NCI-H2171 (cell line): ENCODE measurements around the gene KNTC1.
"Not testable (repeated sequence)": the region's sequence is repeated elsewhere in the genome, so short reads cannot be mapped to it uniquely, and the experiment has no call there.

ENCODE experiments used
- DNase-seq: peaks from one replicate; lab custom pipeline; 2025; lab: John Stamatoyannopoulos, UW

KNTC1 gene

DNA sequence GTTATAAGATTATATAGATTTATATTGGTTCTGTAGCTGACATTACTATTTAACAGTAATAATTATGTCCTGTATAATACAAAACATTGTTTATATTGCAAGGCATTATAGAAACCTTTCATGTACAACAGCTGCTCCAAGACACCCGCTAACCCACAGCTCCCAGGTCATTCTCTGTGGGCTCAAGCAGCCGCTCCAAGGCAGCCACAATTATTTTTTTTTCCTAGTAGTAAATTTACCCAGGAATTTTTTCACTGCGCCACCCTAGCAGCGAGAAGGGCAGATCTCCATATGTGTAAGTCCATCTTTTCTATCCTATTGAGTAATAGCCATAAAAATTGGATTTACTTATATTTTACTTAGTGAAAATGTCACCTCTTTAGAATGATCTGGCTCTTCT is 36.3 kb downstream of the KNTC1 start:
- no peak for DNase-seq

- DNase-seq = not testable (repeated sequence)
These were observed 39.8 kb downstream of the KNTC1 start for GRCh38 chr12:122566816-122567215.

DNA sequence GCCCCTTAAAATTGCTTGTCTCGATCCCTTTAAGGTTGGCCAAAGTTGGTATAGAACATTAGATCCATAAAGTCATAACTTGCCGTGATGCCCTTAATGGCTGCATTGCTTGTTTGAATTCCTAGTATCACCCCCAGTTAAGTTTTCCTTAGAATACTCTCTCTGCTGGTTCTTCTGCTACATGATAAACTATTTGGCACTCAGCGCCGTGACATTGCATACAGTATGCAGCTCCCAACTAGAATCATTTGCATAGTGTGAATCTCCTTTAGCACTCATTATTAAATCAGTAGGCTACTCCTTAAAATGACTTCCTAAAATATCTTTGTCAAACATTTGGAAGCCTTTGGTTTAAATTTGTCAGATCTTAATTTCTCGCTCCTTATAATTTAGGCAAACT is 42.2 kb downstream of the KNTC1 start:
- DNase-seq = no peak

- DNase-seq = not testable (repeated sequence)
These were observed 43.0 kb downstream of the KNTC1 start for GRCh38 chr12:122570006-122570405.

DNA sequence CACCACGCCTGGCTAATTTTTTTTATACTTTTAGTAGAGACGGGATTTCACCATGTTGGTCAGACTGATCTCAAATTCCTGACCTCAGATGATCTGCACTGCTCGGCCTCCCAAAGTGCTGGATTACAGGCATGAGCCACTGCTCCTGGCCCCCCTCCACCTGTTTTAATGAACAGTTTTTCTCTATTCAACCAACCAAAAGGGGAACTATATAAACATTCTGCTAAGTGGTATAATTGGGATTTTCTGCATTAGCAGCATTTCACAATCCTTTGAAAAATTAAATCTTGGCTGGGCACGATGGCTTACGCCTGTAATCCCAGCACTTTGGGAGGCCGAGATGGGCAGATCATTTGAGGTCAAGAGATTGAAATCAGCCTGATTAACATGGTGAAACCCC is 44.8 kb downstream of the KNTC1 start:
- no peak for DNase-seq

DNA sequence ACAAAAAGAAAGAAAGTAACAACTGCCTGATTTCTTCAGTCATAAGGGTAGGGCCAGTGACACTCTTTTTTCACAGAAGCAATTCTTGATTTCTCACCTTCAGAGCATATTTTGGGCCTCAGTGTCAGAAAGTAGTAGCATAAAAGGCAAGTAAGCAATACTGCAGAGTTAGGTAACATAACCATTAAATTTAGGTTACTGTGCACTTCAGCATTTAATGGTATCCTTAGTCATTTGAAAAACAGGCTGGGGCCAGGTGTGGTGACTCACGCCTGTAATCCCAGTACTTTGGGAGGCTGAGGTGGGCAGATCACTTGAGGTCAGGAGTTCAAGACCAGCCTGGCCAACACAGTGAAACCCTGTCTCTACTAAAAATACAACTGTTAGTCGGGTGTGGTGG is 56.2 kb downstream of the KNTC1 start:
- DNase-seq = not testable (repeated sequence)

DNA sequence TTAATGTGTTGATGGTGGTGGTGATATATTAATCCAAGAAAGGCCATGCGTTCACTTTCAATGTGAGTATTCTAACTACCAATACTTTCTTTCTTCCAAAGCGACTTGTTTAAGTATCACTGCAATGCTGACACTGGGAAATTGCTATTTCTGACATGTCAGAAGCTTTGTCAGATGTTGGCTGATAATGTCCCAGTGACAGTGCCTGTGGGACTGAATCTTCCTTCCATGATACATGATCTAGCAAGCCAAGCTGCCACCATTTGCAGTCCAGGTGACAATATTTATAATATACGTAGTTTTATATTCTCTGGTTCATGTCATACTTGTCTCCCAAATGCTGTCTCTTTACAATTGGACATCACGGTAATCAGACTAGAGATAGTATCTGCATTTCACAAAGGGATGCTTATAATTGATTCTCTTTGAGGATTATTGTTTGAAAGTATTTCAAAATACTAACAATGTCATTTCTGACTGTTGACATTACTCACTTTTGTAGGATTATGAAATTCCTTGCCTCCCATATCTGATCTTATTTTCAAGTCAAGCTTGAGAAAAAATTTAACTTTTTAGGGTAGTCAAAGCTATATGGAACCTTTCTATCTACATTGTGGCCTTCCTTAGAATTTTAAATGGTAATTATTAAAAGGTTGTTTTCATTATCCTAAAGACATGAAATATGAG is 57.3 kb downstream of the KNTC1 start:
- no peak for DNase-seq

GRCh38 chr12:122590990-122591389 is 63.9 kb downstream of the KNTC1 start:
- no peak for DNase-seq

GRCh38 chr12:122591966-122592365 is 64.9 kb downstream of the KNTC1 start:
- not testable (repeated sequence) for DNase-seq

- DNase-seq = not testable (repeated sequence)
These were observed 65.5 kb downstream of the KNTC1 start for GRCh38 chr12:122592543-122592942.

DNA sequence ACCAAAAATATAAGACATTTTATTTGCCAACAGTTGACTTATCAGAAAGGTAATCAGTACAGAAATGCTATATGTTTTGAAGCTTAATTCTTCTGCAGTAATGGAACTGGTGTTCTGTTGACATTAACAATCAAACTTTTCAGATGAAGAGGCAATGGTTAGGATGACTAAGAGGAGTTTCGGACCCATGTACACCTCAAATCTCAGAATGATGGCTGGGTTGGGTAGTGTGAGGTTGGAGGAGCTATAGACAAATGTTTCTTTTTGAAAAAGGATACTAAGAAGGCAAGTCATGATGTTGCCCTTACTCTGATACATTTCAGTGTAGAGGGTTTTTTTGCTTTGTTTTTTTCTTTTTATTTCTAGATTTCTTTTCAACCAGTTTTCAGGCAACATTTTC is 66.9 kb downstream of the KNTC1 start:
- no peak for DNase-seq

DNA sequence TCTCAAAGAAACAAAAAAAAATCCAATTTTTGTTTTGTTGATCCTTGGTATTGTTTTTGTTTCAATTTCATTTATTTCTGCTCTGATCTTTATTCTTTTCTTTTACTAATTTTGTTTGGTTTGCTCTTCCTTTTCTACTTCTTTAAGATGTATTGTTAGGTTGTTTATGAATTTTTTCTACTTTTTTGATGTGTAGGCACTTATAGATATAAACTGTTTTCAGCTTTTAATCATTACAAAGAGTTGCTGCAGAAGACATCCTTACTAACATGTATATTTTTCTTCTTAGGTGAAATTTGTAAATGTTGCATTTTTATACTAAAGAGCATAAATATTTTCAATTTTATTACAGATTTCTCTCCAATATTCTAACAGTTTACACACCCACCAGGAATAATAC is 69.8 kb downstream of the KNTC1 start:
- no peak for DNase-seq

DNA sequence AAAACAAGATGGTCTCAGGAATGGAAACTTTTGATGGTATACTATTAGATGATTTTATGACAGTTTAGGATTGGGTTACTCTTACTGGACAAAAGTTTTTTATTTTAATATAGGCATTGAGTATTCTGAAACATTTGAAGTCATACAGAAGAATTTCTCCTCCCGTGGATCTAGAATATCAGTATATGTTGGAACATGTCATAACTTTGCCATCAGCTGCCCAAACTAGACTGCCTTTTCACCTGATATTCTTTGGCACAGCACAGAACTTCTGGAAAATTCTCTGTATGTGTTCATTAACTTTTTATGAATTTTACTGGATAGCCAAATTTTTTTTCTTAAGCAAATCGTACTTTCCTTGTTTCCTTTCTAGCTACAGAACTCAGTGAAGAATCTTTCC is 75.4 kb downstream of the KNTC1 start:
- no peak for DNase-seq

DNA sequence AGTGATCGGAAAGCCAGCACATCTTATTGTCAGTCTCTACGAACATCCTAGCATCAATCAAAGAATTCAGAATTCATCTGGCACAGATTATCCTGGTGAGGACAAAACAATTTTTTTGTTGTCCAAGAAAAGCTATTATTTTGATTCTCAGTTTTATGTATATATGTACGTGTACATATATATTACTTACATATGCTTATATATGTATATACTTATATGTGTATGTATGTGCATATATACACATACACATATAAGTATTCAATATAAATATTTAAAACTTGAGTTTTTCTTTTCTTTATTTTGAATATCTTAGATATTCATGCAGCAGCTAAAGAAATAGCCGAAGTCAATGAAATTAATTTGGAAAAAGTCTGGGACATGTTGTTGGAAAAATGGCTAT is 77.9 kb downstream of the KNTC1 start:
- no peak for DNase-seq

DNA sequence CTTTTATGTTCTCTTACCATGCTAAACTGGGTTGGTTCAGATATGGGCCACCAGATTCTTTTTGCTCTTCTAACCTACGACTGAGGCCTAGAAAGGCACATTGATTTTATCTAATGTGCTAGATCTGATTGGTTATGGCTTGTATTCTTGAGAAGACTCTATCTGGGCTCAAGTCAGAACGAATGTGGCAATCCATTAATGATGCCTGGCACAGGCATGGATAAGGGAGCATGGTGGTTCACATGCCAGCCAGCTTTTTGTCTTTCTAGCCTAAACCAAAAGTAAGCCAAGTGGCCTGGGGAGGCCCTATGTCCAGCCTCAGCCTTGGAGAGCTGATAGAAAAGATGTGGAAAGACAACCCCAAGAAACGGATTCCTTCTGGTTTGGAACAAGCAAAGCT is 82.7 kb downstream of the KNTC1 start:
- DNase-seq = no peak

DNA sequence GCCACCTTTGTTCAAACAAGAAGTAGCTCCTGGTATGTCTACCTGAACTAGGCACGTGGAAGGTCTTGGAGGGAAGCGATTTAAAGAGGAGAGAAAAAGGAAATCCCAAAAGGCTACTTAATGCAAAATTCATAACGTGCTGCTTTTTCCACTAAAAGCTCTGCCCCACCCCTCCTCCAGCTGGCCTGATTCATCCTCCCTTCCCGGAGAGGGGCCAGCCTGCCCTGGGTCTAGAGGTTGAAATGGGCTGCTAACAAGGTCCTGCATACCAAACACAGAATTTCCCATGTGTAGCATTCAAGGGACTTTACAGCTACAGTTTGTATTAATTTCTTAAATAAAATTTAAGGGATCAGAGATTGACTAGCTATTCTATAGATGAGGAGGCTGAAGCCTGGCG is 83.2 kb downstream of the KNTC1 start:
- no peak for DNase-seq

DNA sequence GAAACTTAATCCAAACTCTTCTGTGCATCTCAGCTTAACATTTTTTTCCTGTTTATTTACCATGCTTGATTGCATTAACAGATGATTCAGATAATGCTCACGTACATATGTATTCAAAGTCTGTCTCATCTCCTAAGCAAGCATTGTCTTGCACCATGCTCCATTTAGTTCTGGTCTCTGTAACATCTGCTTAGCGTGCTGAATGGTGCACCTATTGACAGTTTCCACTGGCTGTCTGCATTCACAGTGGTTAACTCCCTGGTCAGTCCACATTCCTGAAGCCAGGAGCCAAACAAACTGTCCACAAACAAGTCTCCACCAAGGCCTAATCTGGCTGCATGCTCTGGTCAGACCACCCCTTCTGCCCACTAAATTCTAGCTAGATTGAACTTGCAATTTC is 83.9 kb downstream of the KNTC1 start:
- DNase-seq = no peak

- DNase-seq = no peak
These were observed 87.8 kb downstream of the KNTC1 start for GRCh38 chr12:122614839-122615238.

- DNase-seq = no peak
These were observed 88.7 kb downstream of the KNTC1 start for GRCh38 chr12:122615780-122616179.

DNA sequence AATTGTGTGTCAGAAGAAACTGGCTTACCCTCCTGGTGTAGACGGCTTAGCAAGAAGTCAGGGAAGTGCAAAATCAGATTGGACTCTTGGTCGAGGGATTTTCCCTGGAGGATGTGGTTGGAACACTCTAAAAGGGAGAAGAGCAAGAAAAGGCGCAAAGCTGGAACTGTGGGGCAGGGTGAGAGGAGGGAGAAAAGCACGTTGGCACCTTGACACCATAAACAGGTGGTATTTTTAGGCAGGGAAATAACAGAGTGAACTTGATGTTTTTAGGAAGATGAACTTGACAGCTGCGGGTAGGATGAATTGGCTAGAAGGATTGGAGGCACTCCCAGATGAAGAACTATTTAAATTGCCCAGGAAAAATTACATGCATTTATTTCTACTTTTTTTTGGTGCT is 108.4 kb downstream of the KNTC1 start:
- DNase-seq = no peak

- DNase-seq = no peak
These were observed 116.3 kb downstream of the KNTC1 start for GRCh38 chr12:122643207-122643805.

DNA sequence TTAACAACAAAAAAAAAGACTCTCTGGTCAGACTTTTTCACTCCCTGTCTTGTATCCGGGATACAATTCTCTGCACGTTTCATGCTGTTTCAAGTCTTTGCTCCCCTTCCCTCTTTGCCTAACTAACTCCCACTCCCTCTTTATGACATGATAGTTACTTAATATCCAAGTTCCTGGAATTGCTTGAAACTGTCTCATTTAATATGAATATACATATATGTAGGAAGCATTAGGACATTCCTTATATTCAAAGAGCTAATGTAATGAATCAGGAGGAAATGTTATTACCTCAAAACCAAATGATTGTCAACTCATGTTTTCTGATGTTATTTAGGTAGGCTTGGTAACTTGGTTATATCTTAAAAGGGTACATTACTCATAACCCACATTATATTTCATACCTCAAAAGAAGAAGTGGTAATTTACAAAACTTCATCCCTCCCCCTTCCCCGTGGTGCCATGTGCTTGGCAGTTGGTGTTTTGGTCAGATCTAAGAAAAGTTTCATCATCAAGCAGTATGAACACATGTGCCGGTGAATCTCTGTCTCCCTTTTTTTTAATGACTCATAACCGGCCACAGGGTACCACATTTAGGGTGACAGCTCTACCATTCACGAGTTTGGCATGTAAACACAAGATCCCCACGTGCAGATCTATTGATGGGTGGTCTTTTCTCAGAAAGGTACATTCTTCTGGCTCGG is 119.6 kb downstream of the KNTC1 start:
- no peak for DNase-seq

DNA sequence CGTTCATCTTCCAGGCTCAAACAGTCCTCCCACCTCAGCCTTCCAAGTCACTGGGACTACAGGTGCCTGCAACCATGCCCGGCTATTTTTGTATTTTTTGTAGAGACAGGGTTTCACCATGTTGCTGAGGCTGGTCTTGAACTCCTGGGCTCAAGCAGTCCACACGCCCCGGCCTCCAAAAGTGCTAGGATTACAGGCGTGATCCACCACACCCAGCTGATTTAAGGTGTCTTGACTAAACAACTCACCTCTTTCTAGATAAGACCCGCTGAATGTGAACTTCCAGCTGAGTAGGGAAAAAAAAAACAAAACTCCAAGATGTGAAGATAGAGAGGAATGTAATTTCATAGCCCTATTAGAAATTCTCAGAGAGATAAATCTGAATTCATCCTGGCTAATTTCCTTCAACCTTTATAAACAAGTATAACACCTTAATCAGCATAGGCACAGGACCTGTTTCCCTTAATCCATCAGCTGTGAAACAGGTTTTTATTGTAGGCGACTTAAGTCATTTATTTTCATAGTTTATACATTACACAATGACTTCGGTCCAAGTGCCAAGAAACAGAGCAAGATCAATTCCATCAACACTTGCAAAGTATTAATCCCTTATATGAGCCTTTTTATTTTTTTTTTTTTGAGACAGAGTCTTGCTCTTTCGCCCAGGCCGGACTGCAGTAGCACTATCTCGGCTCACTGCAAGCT is 124.6 kb downstream of the KNTC1 start:
- DNase-seq = no peak
